Adrenal gland (tissue), 12 donors: Measurements from ENCODE around the gene TGFBR3. TPM values are rescaled to one million over a fixed set of nuclear protein-coding genes. Genes with fewer than 3 reads are reported as not detected.

Experiments used
- DNase-seq, 7 donors: peaks; one replicate each; pipeline ENCODE4 v3.0.0-alpha.2; 2019 to 2020
- H3K27ac ChIP-seq, 5 donors: fragments of 200-600 bp; sonication (generic) in 4 of 5; 1 replicate in 3 of 5; 2 replicates in 2 of 5; pipeline versions ENCODE4 v1.5.1 to v1.8.0; 2016 to 2020; ENCODE audit warnings: mild to moderate bottlenecking in 1 of 5
- H3K27me3 ChIP-seq: fragments of 200-600 bp; 2 replicates; pipeline ENCODE4 v1.8.0; 2021
- H3K36me3 ChIP-seq, 2 donors: fragments of 200-600 bp; replicated peaks in 1 of 2; 1 replicate in 1 of 2; 2 replicates in 1 of 2; pipeline versions ENCODE4 v1.5.1 to v1.8.0; 2018 to 2022
- H3K4me1 ChIP-seq, 2 donors: fragments of 200-600 bp; replicated peaks in 1 of 2; 1 replicate in 1 of 2; 2 replicates in 1 of 2; pipeline versions ENCODE4 v1.5.1 to v1.8.0; 2018 to 2021
- H3K4me3 ChIP-seq, 4 donors: fragments of 200-600 bp; sonication (generic) in 3 of 4; one replicate each; pipeline ENCODE4 v1.5.1; 2016 to 2018
- H3K9me3 ChIP-seq, 3 donors: fragments of 200-600 bp; sonication (generic) in 1 of 3; replicated peaks in 1 of 3; 1 replicate in 2 of 3; 2 replicates in 1 of 3; pipeline versions ENCODE4 v1.5.1 to v1.8.0; 2016 to 2021
- POLR2A ChIP-seq, 2 donors: fragments of 450-650 bp; IDR thresholded peaks; one replicate each; pipeline ENCODE4 v1.6.1; 2017; ENCODE audit warnings: antibody characterized with exemption in 2 of 2, mild to moderate bottlenecking in 2 of 2, moderate library complexity in 1 of 2
- WGBS, 4 donors: extraction: QIAGEN DNeasy Blood & Tissue Kit in 2 of 4; methylation state at CpG; one replicate each; pipeline versions ENCODE4 v1.1.5 to v1.1.7; 2013 to 2017; 5-methylcytosine and 5-hydroxymethylcytosine counted together
- intact Hi-C, 2 donors: fragments of 100-400 bp; cut with DNase I; formaldehyde crosslinking; loops; one replicate each; pipeline versions ENCODE4 v1.14.1 to v1.15.0; 2022 to 2023
- polyA plus RNA-seq, 3 donors: library from polyadenylated mRNA; stranded (reverse); fragments of 200-250 nt in 2 of 3; fragments of 350-450 nt in 1 of 3; fragmentation: Illumina TruSeq in 1 of 3; extraction: RNeasy Lipid Tissue Mini Kit (QIAGEN cat#74804) in 1 of 3; gene quantifications; one replicate each; pipeline ENCODE4 v1.2.3, GENCODE V29; 2013 to 2014
- total RNA-seq, 9 donors: library from RNA; depleted of rRNA in 4 of 9; stranded (reverse); fragments of >200 nt in 4 of 9; fragments of 120-200 nt in 1 of 9; fragmentation: NEBNext Ultra II Directional in 1 of 9; extraction: Animal tissue kit (Norgen Biotek cat#: 25700) in 1 of 9; gene quantifications; one replicate each; pipeline versions ENCODE4 v1.1.0 to v1.2.4, GENCODE V29; 2013 to 2023
- TF ChIP-seq, protein P1 (sequence below), 6 experiments: fragments of 450-650 bp in 4 of 6; fragments of 200-600 bp in 2 of 6; sonication (generic) in 1 of 6; IDR thresholded peaks; 1 replicate in 5 of 6; 2 replicates in 1 of 6; pipeline versions ENCODE4 v1.5.1 to v1.8.0; 2016 to 2021; ENCODE audit warnings: antibody characterized with exemption in 6 of 6, mild to moderate bottlenecking in 2 of 6, moderate library complexity in 1 of 6
- donor health status: healthy with polysubstance abuse.
- donor health status: Bipolar disorder and iron deficiency.
- donor health status: DM: yes; HTN: yes; CAD: no.
- donor health status: DM: no; HTN: no; CAD: no.
- donor health status: DM: no; HTN: no; CAD: no.
- donor health status: DM: yes; HTN: yes; CAD: no.

Gene TGFBR3
- total and polyA plus RNA-seq, 12 donors = 13.9 to 340 (median 148) TPM

DNA sequence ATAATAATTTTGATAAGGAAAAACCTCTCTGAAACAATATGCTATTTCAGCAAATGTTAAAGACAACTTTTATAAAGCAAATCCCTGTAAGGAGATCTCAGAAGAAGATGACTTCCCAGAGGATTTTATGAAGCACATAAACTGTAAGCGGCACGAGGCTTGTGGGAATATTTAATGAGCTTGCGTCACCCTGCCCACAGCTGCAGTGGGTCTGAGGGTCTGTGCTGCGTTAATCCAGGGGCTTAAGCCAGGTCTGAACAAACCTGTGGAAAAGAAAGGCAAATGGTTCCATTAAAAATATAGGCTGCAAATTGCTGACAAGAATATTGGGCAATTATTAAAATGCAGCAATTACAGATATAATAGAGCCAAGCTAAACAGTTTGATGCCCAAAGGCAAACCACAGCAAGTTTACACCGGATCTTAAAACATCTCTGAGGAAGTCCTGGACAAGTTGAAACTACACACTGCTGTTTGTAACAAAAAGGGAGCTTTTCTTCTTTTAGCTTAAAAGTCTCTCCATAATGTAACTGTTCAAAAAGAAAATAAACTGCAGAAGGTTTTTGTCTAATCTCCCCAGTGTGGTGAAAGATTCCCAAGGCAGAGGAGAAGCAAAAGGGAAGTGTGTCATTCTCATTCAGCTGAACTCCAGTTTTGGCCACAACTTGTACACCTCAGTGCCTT lies 21.8 kb downstream of the TGFBR3 start:
- H3K9me3 ChIP-seq = no peaks in the 10 kb centered on the region
- intact Hi-C loops = no loop called here
- H3K4me3 ChIP-seq = no peak overlapping the region
- peaks cover 9 to 54% of the 10 kb centered on the region in 2 donors for H3K4me1 ChIP-seq
- WGBS, 4 donors = 55 to 67% (median 62%) methylated on average over 5 of the region's 5 CpGs
- TF ChIP-seq, protein P1, sequence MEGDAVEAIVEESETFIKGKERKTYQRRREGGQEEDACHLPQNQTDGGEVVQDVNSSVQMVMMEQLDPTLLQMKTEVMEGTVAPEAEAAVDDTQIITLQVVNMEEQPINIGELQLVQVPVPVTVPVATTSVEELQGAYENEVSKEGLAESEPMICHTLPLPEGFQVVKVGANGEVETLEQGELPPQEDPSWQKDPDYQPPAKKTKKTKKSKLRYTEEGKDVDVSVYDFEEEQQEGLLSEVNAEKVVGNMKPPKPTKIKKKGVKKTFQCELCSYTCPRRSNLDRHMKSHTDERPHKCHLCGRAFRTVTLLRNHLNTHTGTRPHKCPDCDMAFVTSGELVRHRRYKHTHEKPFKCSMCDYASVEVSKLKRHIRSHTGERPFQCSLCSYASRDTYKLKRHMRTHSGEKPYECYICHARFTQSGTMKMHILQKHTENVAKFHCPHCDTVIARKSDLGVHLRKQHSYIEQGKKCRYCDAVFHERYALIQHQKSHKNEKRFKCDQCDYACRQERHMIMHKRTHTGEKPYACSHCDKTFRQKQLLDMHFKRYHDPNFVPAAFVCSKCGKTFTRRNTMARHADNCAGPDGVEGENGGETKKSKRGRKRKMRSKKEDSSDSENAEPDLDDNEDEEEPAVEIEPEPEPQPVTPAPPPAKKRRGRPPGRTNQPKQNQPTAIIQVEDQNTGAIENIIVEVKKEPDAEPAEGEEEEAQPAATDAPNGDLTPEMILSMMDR (IDR thresholded peaks at IDR 0.05) = no peak
- H3K27ac ChIP-seq = peak overlapping the region in 2 of 5 donors; percentile 4 to 52
- H3K36me3 ChIP-seq = peaks cover 0 to 14% of the 10 kb centered on the region in 2 donors
- H3K27me3 ChIP-seq = no peaks in the 10 kb centered on the region
- no peak for DNase-seq

DNA sequence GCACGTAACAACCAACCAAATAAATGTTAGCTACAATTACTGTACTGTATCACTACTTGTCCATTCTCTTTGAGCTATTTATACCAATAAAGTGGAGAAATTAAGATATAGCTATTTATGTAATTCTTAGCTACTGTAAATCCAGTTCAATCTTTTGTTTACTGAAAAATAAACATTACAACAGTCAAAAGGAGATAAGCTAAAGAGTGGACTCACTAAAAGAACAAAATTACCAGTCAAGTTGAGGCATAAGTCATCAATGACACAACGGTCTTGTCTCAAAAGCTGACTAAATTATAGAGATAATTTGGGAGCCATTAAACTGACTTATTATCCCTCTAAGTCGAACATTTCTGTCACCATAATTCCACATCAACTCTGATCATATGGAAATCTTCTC lies 22.5 kb downstream of the TGFBR3 start:
- H3K27ac ChIP-seq = peak overlapping the region in 2 of 5 donors; percentile 24 to 52
- 65 to 77% (median 72%) methylated on average over 3 of the region's 3 CpGs for WGBS, 4 donors

DNA sequence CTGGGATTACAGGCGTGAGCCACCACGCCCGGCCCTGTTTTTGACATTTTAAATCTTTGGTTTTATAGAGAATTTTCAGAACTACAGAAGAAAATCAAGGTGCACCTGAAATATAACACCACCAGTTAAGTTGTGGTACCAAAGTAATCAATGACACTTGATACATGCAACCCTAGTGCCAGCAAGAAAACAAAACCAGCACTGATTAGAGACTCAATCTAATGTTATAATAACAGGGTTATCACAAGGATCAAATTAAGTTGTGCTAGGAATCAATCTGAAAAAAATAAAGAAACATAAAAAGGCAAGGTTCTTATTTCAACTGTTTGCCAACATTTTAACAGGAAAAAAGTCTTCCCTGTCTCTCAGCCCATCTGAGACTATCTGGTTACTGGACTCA lies 23.8 kb downstream of the TGFBR3 start:
- DNase-seq = no peak
- Histone ChIP-seq H3K4me3 (no peak overlapping the region), H3K9me3 (no peaks in the 10 kb centered on the region), H3K27me3 (no peaks in the 10 kb centered on the region), H3K27ac (peak overlapping the region in 1 of 5 donors; percentile 8), H3K36me3 (peaks cover 0 to 18% of the 10 kb centered on the region in 2 donors), H3K4me1 (peaks cover 9 to 37% of the 10 kb centered on the region in 2 donors)
- 95 to 97% (median 96%) methylated on average over 3 of the region's 3 CpGs for WGBS, 4 donors
- intact Hi-C loops = no loop called here
- TF ChIP-seq, protein P1 (IDR thresholded peaks at IDR 0.05) = no peak
- TF ChIP-seq POLR2A (IDR thresholded peaks at IDR 0.05) = no peak

More for the DNA sequence above, 22.5 kb downstream of the TGFBR3 start:
- Histone ChIP-seq H3K9me3 (no peaks in the 10 kb centered on the region), H3K27me3 (no peaks in the 10 kb centered on the region), H3K36me3 (peaks cover 0 to 18% of the 10 kb centered on the region in 2 donors), H3K4me1 (peaks cover 9 to 50% of the 10 kb centered on the region in 2 donors), H3K4me3 (no peak overlapping the region)
- TF ChIP-seq, protein P1 (IDR thresholded peaks at IDR 0.05) = no peak
- TF ChIP-seq POLR2A (IDR thresholded peaks at IDR 0.05) = no peak
- intact Hi-C loops = no loop called here
- DNase-seq = no peak

DNA sequence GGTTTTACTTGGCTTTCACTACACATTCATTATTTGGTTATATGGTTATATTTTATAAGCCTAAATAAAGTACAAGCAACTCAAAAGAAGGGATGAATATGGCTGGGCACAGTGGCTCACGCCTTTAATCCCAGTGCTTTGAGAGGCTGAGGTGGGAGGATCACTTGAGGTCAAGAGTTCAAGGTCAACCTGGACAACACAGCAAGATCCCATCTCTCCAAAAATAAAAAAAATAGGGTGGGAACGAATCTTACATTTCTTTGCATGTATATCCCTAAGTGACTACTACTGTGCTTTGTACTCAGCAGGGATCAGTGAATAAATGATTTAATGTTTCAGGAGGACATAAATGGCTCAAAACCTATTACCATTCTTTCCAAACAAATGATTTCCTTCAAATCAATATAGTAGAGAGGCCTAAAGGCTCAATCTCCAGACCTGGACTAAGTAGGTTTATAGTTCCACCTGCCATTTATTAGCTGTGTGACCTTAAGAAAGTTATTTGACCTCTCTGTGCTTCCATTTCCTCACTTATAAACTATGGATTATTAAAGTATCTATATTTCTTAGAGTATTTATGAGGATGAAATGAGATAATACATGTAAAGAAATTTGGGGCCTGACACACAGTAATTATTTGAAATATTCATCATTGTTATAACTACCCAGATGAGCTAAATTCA lies 28.3 kb downstream of the TGFBR3 start:
- DNase-seq = no peak
- H3K27me3 ChIP-seq = no peaks in the 10 kb centered on the region
- intact Hi-C loops = no loop called here
- TF ChIP-seq, protein P1 (IDR thresholded peaks at IDR 0.05) = no peak
- no peak for TF ChIP-seq POLR2A (IDR thresholded peaks at IDR 0.05)
- WGBS, 4 donors = 76 to 90% (median 86%) methylated on average over 2 of the region's 2 CpGs
- H3K4me1 ChIP-seq = peaks cover 7 to 12% of the 10 kb centered on the region in 2 donors
- no peaks in the 10 kb centered on the region for H3K9me3 ChIP-seq
- peak overlapping the region in 1 of 5 donors; percentile 15 for H3K27ac ChIP-seq
- no peak overlapping the region for H3K4me3 ChIP-seq
- H3K36me3 ChIP-seq = peaks cover 0 to 18% of the 10 kb centered on the region in 2 donors
